Activated CD4-positive, alpha-beta T cell treated with anti-CD3 and anti-CD28 coated beads, Interleukin-2, amount 50 U/mL, for 4 hours (primary cell): ENCODE measurements around the gene WBP1L.
"Not testable (repeated sequence)": the region's sequence is repeated elsewhere in the genome, so short reads cannot be mapped to it uniquely, and the experiment has no call there.

Experiments
- DNase-seq, 2 experiments: peaks; one replicate each; pipeline ENCODE4 v3.0.0-alpha.2; 2020

The WBP1L gene

GRCh38 chr10:102850025-102850518 is 106.3 kb downstream of the WBP1L start:
- DNase-seq, result no peak

- not testable (repeated sequence) for DNase-seq
Measured at GRCh38 chr10:102853237-102853636, 109.5 kb downstream of the WBP1L start.

GRCh38 chr10:102855731-102856436 is 112.1 kb downstream of the WBP1L start:
- DNase-seq, result not testable (repeated sequence)

GRCh38 chr10:102856758-102857424 is 113.1 kb downstream of the WBP1L start:
- DNase-seq, result no peak

- DNase-seq, result no peak
Measured at GRCh38 chr10:102859911-102860310, 116.2 kb downstream of the WBP1L start.

- DNase-seq, result no peak
Measured at GRCh38 chr10:102863660-102864059, 119.9 kb downstream of the WBP1L start.

- no peak for DNase-seq
Measured at GRCh38 chr10:102865620-102866019, 121.9 kb downstream of the WBP1L start.
